Endothelial cell of umbilical vein (primary cell): Measurements from ENCODE around the gene PRXL2B. TPM values are rescaled to one million over a fixed set of nuclear protein-coding genes. Genes with fewer than 3 reads are reported as not detected.

ENCODE experiments used
- BruUV-seq: library from RNA; stranded (reverse); fragments of 400-500 nt; replicated peaks from 2 replicates; lab custom pipeline; 2021; lab: Mats Ljungman, UMichigan
- CTCF ChIA-PET: fragments of 300-600, 350-600 bp; sonication (Branson Sonifier 250); formaldehyde crosslinking; loops from one replicate; lab custom pipeline; 2021; ENCODE audit warnings: antibody characterized with exemption, inconsistent platforms; lab: Charles Lee
- POLR2A ChIA-PET: fragments of 300-600, 350-600 bp; sonication (Branson Sonifier 250); formaldehyde crosslinking; loops from one replicate; lab custom pipeline; 2021; ENCODE audit warnings: antibody characterized with exemption, inconsistent platforms; lab: Charles Lee
- DNase-seq: peaks from one replicate; pipeline ENCODE4 v3.0.0-alpha.2; 2011; ENCODE audit warnings: low read depth, low spot score
- FAIRE-seq: peaks from 2 replicates; lab custom pipeline; 2011; peaks lifted over from hg19 to GRCh38; lab: Jason Lieb, UNC
- H2AFZ ChIP-seq: 2 replicates; pipeline ENCODE4 v1.6.0; 2012; ENCODE audit warnings: low read depth, low read length, control low read depth, inconsistent platforms
- H3K27ac ChIP-seq: 2 replicates; pipeline ENCODE4 v1.5.1; 2011; ENCODE audit warnings: low read depth, mild to moderate bottlenecking, control low read depth, low read length, moderate library complexity; ENCODE audit not compliant: insufficient read depth
- H3K27me3 ChIP-seq, 2 experiments: 2 replicates each; pipeline versions ENCODE4 v1.6.0 to v1.6.1; 2011; ENCODE audit warnings: low read length in 2 of 2, mixed read lengths in 1 of 2; ENCODE audit not compliant: control insufficient read depth in 2 of 2, insufficient read depth in 2 of 2
- H3K36me3 ChIP-seq, 2 experiments: 2 replicates in 1 of 2; 3 replicates in 1 of 2; pipeline ENCODE4 v1.5.1; 2011; ENCODE audit warnings: low read length in 2 of 2, mild to moderate bottlenecking in 1 of 2, moderate library complexity in 1 of 2; ENCODE audit not compliant: control insufficient read depth in 2 of 2, insufficient read depth in 2 of 2; ENCODE audit errors: extremely low read depth in 1 of 2
- H3K4me1 ChIP-seq: 3 replicates; pipeline ENCODE4 v1.5.1; 2011; ENCODE audit warnings: mild to moderate bottlenecking, low read length; ENCODE audit not compliant: control insufficient read depth, insufficient read depth; ENCODE audit errors: extremely low read depth
- H3K4me2 ChIP-seq: 2 replicates; pipeline ENCODE4 v1.6.1; 2011; ENCODE audit warnings: low read length, control low read depth, mixed read lengths; ENCODE audit not compliant: insufficient read depth
- H3K4me3 ChIP-seq, 3 experiments: fragments of 200-600 bp in 1 of 3; sonication (generic), shearing (Covaris generic) in 1 of 3; replicated peaks in 1 of 3; 2 replicates each; pipeline ENCODE4 v1.5.1; 2011 to 2016; ENCODE audit warnings: control low read depth in 3 of 3, low read length in 3 of 3, mild to moderate bottlenecking in 2 of 3, inconsistent platforms in 1 of 3, low read depth in 1 of 3, moderate library complexity in 1 of 3; ENCODE audit not compliant: insufficient read depth in 1 of 3
- H3K79me2 ChIP-seq: 2 replicates; pipeline ENCODE4 v1.6.0; 2012; ENCODE audit warnings: low read length, inconsistent platforms; ENCODE audit not compliant: control insufficient read depth, insufficient read depth
- H3K9ac ChIP-seq: replicated peaks from 2 replicates; pipeline ENCODE3; 2011; ENCODE audit warnings: low read length, control low read depth; ENCODE audit not compliant: insufficient read depth; ENCODE audit errors: extremely low read depth
- H3K9me1 ChIP-seq: replicated peaks from 3 replicates; pipeline ENCODE4 v1.6.0; 2011; ENCODE audit warnings: mild to moderate bottlenecking, low read length; ENCODE audit not compliant: control insufficient read depth, insufficient read depth; ENCODE audit errors: extremely low read depth
- H3K9me3 ChIP-seq: replicated peaks from 2 replicates; pipeline ENCODE4 v1.5.1; 2012; ENCODE audit warnings: low read length, inconsistent platforms; ENCODE audit not compliant: control insufficient read depth, insufficient read depth
- H4K20me1 ChIP-seq: replicated peaks from 2 replicates; pipeline ENCODE3; 2011; ENCODE audit warnings: mild to moderate bottlenecking, low read length; ENCODE audit not compliant: control insufficient read depth, insufficient read depth; ENCODE audit errors: extremely low read depth
- EZH2 ChIP-seq: IDR thresholded peaks from 2 replicates; pipeline ENCODE4 v1.6.1; 2012; ENCODE audit warnings: borderline replicate concordance, low read depth, mild to moderate bottlenecking, moderate library complexity, low read length, inconsistent platforms; ENCODE audit not compliant: severe bottlenecking
- FOS ChIP-seq: IDR thresholded peaks from 2 replicates; pipeline ENCODE4 v1.6.1; 2011; ENCODE audit warnings: mild to moderate bottlenecking, low read length, moderate library complexity, borderline replicate concordance; ENCODE audit not compliant: insufficient read depth
- GATA2 ChIP-seq: IDR thresholded peaks from 2 replicates; pipeline ENCODE4 v1.7.0; 2011; ENCODE audit warnings: low read depth, mild to moderate bottlenecking, moderate library complexity, mixed read lengths, low read length; ENCODE audit not compliant: insufficient read length, insufficient read depth
- JUN ChIP-seq: IDR thresholded peaks from 2 replicates; pipeline ENCODE4 v1.6.1; 2011; ENCODE audit warnings: borderline replicate concordance, low read depth; ENCODE audit not compliant: insufficient read length, insufficient read depth
- MAX ChIP-seq: IDR thresholded peaks from 2 replicates; pipeline ENCODE4 v1.6.1; 2011; ENCODE audit not compliant: insufficient read depth, insufficient read length
- MYC ChIP-seq: IDR thresholded peaks from one replicate; pipeline ENCODE4 v1.6.1; 2011; ENCODE audit warnings: mild to moderate bottlenecking, low read depth, low read length
- POLR2A ChIP-seq: IDR thresholded peaks from 2 replicates; pipeline ENCODE4 v1.6.1; 2012; ENCODE audit warnings: low read depth, mild to moderate bottlenecking, control low read depth, low read length
- POLR2AphosphoS5 ChIP-seq: IDR thresholded peaks from 2 replicates; pipeline ENCODE4 v1.6.1; 2012; ENCODE audit warnings: low read depth, mild to moderate bottlenecking, control low read depth, low read length, moderate library complexity; ENCODE audit not compliant: insufficient read depth
- dilution Hi-C: fragments of 300-500 bp; cut with MboI; formaldehyde crosslinking; loops from one replicate; pipeline ENCODE4 v1.15.0; 2019; ENCODE audit warnings: low sequenced_read_pairs; ENCODE audit not compliant: extremely low pct_ligation_motif_present
- intact Hi-C: fragments of 100-400 bp; cut with micrococcal nuclease; formaldehyde crosslinking; loops from one replicate; pipeline ENCODE4 v1.10.0; 2022
- polyA plus RNA-seq, 4 experiments: library from polyadenylated mRNA; depleted of rRNA in 3 of 4; stranded (reverse) in 3 of 4; unstranded in 1 of 4; fragments of >200 nt; gene quantifications; 2 replicates each; pipeline versions ENCODE4 v1.2.1 to v1.2.3, GENCODE V29; 2011 to 2012; ENCODE audit warnings: missing spikeins in 1 of 4
- total RNA-seq: library from RNA; stranded (reverse); gene quantifications from 2 replicates; pipeline ENCODE4 v1.2.3, GENCODE V29; 2021
- TF ChIP-seq, protein P1 (sequence below), 2 donors: IDR thresholded peaks; 1 replicate in 1 of 2; 2 replicates in 1 of 2; pipeline ENCODE4 v1.5.1; 2011; ENCODE audit warnings: low read length in 2 of 2, mild to moderate bottlenecking in 2 of 2, moderate library complexity in 2 of 2, control low read depth in 1 of 2, inconsistent platforms in 1 of 2, low read depth in 1 of 2; ENCODE audit not compliant: insufficient read depth in 1 of 2; ENCODE audit errors: extremely low read depth in 1 of 2

Gene PRXL2B
- total and polyA plus RNA-seq, 2 donors (not counting 3 experiments of a cell fraction or from before 2014, with no cell fraction given): 29.6 to 55.8 TPM

DNA sequence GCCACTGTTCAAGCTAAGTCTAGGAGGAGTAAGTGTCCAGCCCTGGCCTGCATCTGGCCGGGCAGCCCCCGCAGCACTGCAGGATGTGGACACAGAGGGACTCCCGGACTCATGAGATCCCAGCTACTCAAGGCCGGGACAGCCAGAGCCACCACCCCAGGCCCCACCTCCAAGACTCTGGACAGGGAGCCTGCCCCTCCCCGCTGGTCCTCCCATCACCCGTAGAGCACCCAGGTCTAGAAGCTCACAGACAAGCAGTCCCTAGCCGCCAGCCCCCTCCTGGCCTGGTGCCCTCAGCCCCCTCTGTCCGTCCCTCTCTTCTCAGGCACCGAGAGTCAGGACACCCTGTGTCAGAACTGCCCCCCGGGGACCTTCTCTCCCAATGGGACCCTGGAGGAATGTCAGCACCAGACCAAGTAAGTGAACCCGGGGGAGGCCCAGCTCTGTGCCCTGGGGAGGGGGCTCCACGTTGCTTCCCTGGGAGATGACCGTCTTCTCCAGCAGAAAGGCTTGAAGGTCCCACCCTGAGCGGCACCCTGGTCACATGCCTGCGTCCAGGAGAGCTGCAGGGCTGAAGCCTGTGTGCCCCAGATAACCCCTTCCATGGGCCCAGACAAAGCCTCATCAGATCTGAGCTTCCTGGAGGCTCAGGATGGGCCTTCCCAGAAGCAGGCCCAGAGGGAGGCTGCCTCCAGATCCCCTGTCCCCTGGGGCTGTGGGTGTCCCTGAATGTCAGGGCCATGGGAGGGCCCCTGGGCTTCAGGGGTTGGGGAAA lies 26.1 kb upstream of the PRXL2B start:
- Histone ChIP-seq H3K4me3 (no peak overlapping the region), H3K27ac (no peak overlapping the region), H3K9ac (no peak overlapping the region), H3K36me3 (peaks cover 0 to 9% of the 10 kb centered on the region in 2 experiments), H3K9me3 (no peaks in the 10 kb centered on the region), H3K4me1 (peaks cover 6% of the 10 kb centered on the region), H3K9me1 (no peaks in the 10 kb centered on the region), H4K20me1 (no peaks in the 10 kb centered on the region), H3K79me2 (no peaks in the 10 kb centered on the region), H3K27me3 (no peaks in the 10 kb centered on the region), H3K4me2 (no peak overlapping the region), H2AFZ (no peak overlapping the region)
- POLR2A ChIA-PET: no interaction called here
- dilution Hi-C loops (no loop called here), intact Hi-C loops (no loop called here)
- no peak for FAIRE-seq
- TF ChIP-seq FOS: no peak
- no peak for TF ChIP-seq MYC
- TF ChIP-seq POLR2AphosphoS5: no peak
- TF ChIP-seq JUN: no peak
- TF ChIP-seq MAX: no peak
- no peak for TF ChIP-seq GATA2
- TF ChIP-seq POLR2A: no peak
- TF ChIP-seq, protein P1, sequence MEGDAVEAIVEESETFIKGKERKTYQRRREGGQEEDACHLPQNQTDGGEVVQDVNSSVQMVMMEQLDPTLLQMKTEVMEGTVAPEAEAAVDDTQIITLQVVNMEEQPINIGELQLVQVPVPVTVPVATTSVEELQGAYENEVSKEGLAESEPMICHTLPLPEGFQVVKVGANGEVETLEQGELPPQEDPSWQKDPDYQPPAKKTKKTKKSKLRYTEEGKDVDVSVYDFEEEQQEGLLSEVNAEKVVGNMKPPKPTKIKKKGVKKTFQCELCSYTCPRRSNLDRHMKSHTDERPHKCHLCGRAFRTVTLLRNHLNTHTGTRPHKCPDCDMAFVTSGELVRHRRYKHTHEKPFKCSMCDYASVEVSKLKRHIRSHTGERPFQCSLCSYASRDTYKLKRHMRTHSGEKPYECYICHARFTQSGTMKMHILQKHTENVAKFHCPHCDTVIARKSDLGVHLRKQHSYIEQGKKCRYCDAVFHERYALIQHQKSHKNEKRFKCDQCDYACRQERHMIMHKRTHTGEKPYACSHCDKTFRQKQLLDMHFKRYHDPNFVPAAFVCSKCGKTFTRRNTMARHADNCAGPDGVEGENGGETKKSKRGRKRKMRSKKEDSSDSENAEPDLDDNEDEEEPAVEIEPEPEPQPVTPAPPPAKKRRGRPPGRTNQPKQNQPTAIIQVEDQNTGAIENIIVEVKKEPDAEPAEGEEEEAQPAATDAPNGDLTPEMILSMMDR (IDR thresholded peaks at IDR 0.05; ENCODE audit: extremely low read depth in 1 of 2, insufficient read depth in 1 of 2, low read depth in 1 of 2, low read length in 2 of 2): no peak
- TF ChIP-seq EZH2: no peak
- DNase-seq: no peak
- CTCF ChIA-PET: interaction anchor here (1.0 to 2.8 kb wide), 7 partner anchors 10 to 146 kb away, joined by 3 to 14 read pairs (median 5); partner anchors contain the start of genes PANK4 and PRXL2B
- no TSS peak for BruUV-seq
